Measurements from ENCODE around the gene CBARP. TPM values are rescaled to one million over a fixed set of nuclear protein-coding genes. Genes with fewer than 3 reads are reported as not detected.

Gene CBARP
- total RNA-seq, 2 donors from 2014 or later: 0.33 to 0.78 TPM

- Histone ChIP-seq H3K27ac (peak overlapping the region; percentile 98 to 100 (median 98)), H3K4me3 (peak overlapping the region in 1 of 2 donors; percentile 35), H3K36me3 (replicated peaks in 1 of 2; ENCODE audit: insufficient read depth in 1 of 2, low read depth in 2 of 2) (peaks cover 8 to 15% of the 10 kb centered on the region in 2 donors), H3K9me3 (no peaks in the 10 kb centered on the region), H3K27me3 (no peaks in the 10 kb centered on the region), H3K4me1 (peaks cover 86% of the 10 kb centered on the region)
- intact Hi-C loops (cut with DNase I): no loop called here
- TF ChIP-seq, protein P1, sequence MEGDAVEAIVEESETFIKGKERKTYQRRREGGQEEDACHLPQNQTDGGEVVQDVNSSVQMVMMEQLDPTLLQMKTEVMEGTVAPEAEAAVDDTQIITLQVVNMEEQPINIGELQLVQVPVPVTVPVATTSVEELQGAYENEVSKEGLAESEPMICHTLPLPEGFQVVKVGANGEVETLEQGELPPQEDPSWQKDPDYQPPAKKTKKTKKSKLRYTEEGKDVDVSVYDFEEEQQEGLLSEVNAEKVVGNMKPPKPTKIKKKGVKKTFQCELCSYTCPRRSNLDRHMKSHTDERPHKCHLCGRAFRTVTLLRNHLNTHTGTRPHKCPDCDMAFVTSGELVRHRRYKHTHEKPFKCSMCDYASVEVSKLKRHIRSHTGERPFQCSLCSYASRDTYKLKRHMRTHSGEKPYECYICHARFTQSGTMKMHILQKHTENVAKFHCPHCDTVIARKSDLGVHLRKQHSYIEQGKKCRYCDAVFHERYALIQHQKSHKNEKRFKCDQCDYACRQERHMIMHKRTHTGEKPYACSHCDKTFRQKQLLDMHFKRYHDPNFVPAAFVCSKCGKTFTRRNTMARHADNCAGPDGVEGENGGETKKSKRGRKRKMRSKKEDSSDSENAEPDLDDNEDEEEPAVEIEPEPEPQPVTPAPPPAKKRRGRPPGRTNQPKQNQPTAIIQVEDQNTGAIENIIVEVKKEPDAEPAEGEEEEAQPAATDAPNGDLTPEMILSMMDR (IDR thresholded peaks at IDR 0.05): peak in 1 of 7 experiments; percentile 15
- peak in 2 of 3 donors; percentile 42 to 54 for TF ChIP-seq POLR2A (IDR thresholded peaks at IDR 0.05)
- DNase-seq: peak; percentile 97 to 98 (median 97)
- peak; percentile 74 for ATAC-seq
- WGBS, 2 donors: 1 to 2% methylated on average over 12 to 69 of the region's 83 CpGs
These were observed 23.1 kb upstream of the CBARP start for GRCh38 chr19:1260749-1261537.

- Histone ChIP-seq H3K27ac (peak overlapping the region; percentile 89 to 100 (median 98)), H3K4me3 (no peak overlapping the region), H3K36me3 (replicated peaks in 1 of 2; ENCODE audit: insufficient read depth in 1 of 2, low read depth in 2 of 2) (peaks cover 16 to 23% of the 10 kb centered on the region in 2 donors), H3K4me1 (peaks cover 87% of the 10 kb centered on the region), H3K9me3 (no peaks in the 10 kb centered on the region), H3K27me3 (no peaks in the 10 kb centered on the region)
- WGBS, 2 donors: 17 to 54% methylated on average over 8 to 20 of the region's 33 CpGs
- TF ChIP-seq POLR2A (IDR thresholded peaks at IDR 0.05): no peak
- TF ChIP-seq, protein P1 (IDR thresholded peaks at IDR 0.05): no peak
- no peak for ATAC-seq
- intact Hi-C loops (cut with DNase I): no loop called here
- DNase-seq: peak in 2 of 4 donors; percentile 23 to 33
These were observed 22.3 kb upstream of the CBARP start for GRCh38 chr19:1259876-1260748.

- ATAC-seq: peak; percentile 2
- DNase-seq: peak; percentile 66 to 79 (median 72)
- peaks cover 24 to 29% of the 10 kb centered on the region in 2 donors for H3K36me3 ChIP-seq (replicated peaks in 1 of 2; ENCODE audit: insufficient read depth in 1 of 2, low read depth in 2 of 2)
- intact Hi-C loops (cut with DNase I): no loop called here
- peaks cover 89% of the 10 kb centered on the region for H3K4me1 ChIP-seq
- no peaks in the 10 kb centered on the region for H3K9me3 ChIP-seq
- TF ChIP-seq, protein P1 (IDR thresholded peaks at IDR 0.05): no peak
- peak; percentile 19 to 69 (median 68) for TF ChIP-seq POLR2A (IDR thresholded peaks at IDR 0.05)
- no peak overlapping the region for H3K4me3 ChIP-seq
- H3K27me3 ChIP-seq: no peaks in the 10 kb centered on the region
- peak overlapping the region; percentile 89 to 100 (median 98) for H3K27ac ChIP-seq
- WGBS, 2 donors: 13 to 24% methylated on average over 8 to 17 of the region's 17 CpGs
These were observed 21.5 kb upstream of the CBARP start for GRCh38 chr19:1259206-1259875.

DNA sequence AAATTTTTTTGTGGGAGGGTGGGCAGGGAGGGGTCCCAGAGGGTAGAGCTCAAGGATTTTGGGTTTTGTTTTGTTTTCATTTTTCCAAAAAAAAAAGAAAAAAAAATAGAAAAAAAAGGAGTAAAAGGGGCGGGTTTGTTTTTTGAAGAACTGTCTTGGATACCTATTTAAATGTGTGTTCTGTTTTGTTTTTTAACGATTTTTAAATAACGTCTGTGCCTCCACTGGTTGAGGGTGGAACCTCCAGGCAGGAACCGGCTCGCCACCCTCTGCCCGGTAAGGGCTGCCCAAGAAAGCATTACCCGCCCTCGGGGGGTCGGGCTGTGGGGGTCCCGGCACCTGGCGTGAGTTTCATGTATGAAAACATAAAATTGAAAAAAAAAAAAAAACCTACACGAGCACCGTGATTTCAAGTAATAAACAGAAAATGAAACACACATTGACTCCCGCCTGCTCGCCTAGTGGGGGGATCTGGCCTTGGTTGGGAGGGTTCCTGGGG, 21.0 kb upstream of the CBARP start:
- DNase-seq (no peak), ATAC-seq (no peak)
- Histone ChIP-seq H3K4me3 (no peak overlapping the region), H3K9me3 (no peaks in the 10 kb centered on the region), H3K27ac (peak overlapping the region; percentile 89 to 100 (median 98)), H3K36me3 (replicated peaks in 1 of 2; ENCODE audit: insufficient read depth in 1 of 2, low read depth in 2 of 2) (peaks cover 28 to 30% of the 10 kb centered on the region in 2 donors), H3K27me3 (no peaks in the 10 kb centered on the region), H3K4me1 (peaks cover 94% of the 10 kb centered on the region)
- 24 to 35% methylated on average over 15 of the region's 15 CpGs for WGBS, 2 donors
- intact Hi-C loops (cut with DNase I): no loop called here
- TF ChIP-seq, protein P1 (IDR thresholded peaks at IDR 0.05): peak in 1 of 7 experiments; percentile 4
- TF ChIP-seq POLR2A (IDR thresholded peaks at IDR 0.05): no peak
